Neural cell (in vitro differentiated cells): ENCODE data around the gene SYT15. TPM values are rescaled to one million over a fixed set of nuclear protein-coding genes. Genes with fewer than 3 reads are reported as not detected.
A peak's percentile ranks its signal among the peaks of the same experiment; 100 is the strongest.

Source experiments
- H2AFZ ChIP-seq: fragments of 200-600, 300-800 bp; sonication (generic), shearing (Covaris generic); 2 replicates; pipeline ENCODE4 v1.6.0; 2014; ENCODE audit warnings: low read depth, mild to moderate bottlenecking, antibody characterized with exemption, low read length, moderate library complexity
- H3F3A ChIP-seq: fragments of 200-600 bp; shearing (Covaris generic); 2 replicates; pipeline ENCODE4 v1.6.1; 2016; ENCODE audit warnings: mild to moderate bottlenecking, moderate library complexity, mixed read lengths, antibody characterized with exemption, low read length; ENCODE audit not compliant: insufficient read depth, poor library complexity, severe bottlenecking
- H3K27ac ChIP-seq: fragments of 200-600, 300-800 bp; sonication (generic), shearing (Covaris generic); 2 replicates; pipeline ENCODE4 v1.5.1; 2014; ENCODE audit warnings: mild to moderate bottlenecking, low read length, moderate library complexity
- H3K27me3 ChIP-seq: fragments of 300-800, 200-600 bp; sonication (generic), shearing (Covaris generic); 2 replicates; pipeline ENCODE4 v1.6.0; 2014; ENCODE audit warnings: mild to moderate bottlenecking, low read depth, low read length, moderate library complexity; ENCODE audit not compliant: insufficient read depth
- H3K36me3 ChIP-seq: fragments of 300-800, 200-600 bp; sonication (generic), shearing (Covaris generic); 2 replicates; pipeline ENCODE4 v1.5.1; 2014; ENCODE audit warnings: mild to moderate bottlenecking, antibody characterized with exemption, low read length, moderate library complexity; ENCODE audit not compliant: insufficient read depth
- H3K4me2 ChIP-seq: fragments of 300-800, 200-600 bp; sonication (generic), shearing (Covaris generic); 2 replicates; pipeline ENCODE4 v1.6.0; 2014; ENCODE audit warnings: mild to moderate bottlenecking, low read length
- H3K4me3 ChIP-seq: fragments of 300-800, 200-600 bp; sonication (generic), shearing (Covaris generic); 2 replicates; pipeline ENCODE4 v1.5.1; 2014; ENCODE audit warnings: mild to moderate bottlenecking, low read length, moderate library complexity
- H3K79me2 ChIP-seq: fragments of 200-600 bp; shearing (Covaris generic); replicated peaks from 2 replicates; pipeline ENCODE4 v1.6.0; 2014; ENCODE audit warnings: mild to moderate bottlenecking, low read length, moderate library complexity; ENCODE audit not compliant: insufficient read depth
- H3K9ac ChIP-seq: fragments of 300-800, 200-600 bp; sonication (generic), shearing (Covaris generic); 2 replicates; pipeline ENCODE4 v1.6.1; 2016; ENCODE audit warnings: mild to moderate bottlenecking, low read length, mixed read lengths
- H3K9me2 ChIP-seq: fragments of 200-600 bp; shearing (Covaris generic); 2 replicates; pipeline ENCODE4 v1.6.1; 2016; ENCODE audit warnings: mild to moderate bottlenecking, low read length, mixed read lengths; ENCODE audit not compliant: insufficient read depth
- H3K9me3 ChIP-seq: fragments of 200-600, 300-800 bp; sonication (generic), shearing (Covaris generic); 2 replicates; pipeline ENCODE4 v1.6.1; 2016; ENCODE audit warnings: mild to moderate bottlenecking, mixed run types, low read length, moderate library complexity, mixed read lengths
- H4K20me1 ChIP-seq: fragments of 200-600 bp; shearing (Covaris generic); 2 replicates; pipeline ENCODE4 v1.6.1; 2016; ENCODE audit warnings: mild to moderate bottlenecking, mixed run types; ENCODE audit not compliant: insufficient read depth
- EP300 ChIP-seq: fragments of 450-650 bp; conservative IDR thresholded peaks from 2 replicates; pipeline ENCODE4 v1.6.1; 2014; ENCODE audit warnings: antibody characterized with exemption, mild to moderate bottlenecking, moderate library complexity; ENCODE audit not compliant: poor library complexity, severe bottlenecking
- EZH2 ChIP-seq: fragments of 200-600, 300-800 bp; shearing (Covaris generic), sonication (generic); IDR thresholded peaks from 2 replicates; pipeline ENCODE4 v1.6.1; 2014; ENCODE audit warnings: antibody characterized with exemption, low read length, borderline replicate concordance, mild to moderate bottlenecking; ENCODE audit not compliant: insufficient read depth, poor library complexity, severe bottlenecking
- MXI1 ChIP-seq: fragments of 450-650 bp; conservative IDR thresholded peaks from 2 replicates; pipeline ENCODE4 v1.6.1; 2014; ENCODE audit warnings: antibody characterized with exemption, mild to moderate bottlenecking; ENCODE audit not compliant: poor library complexity, severe bottlenecking
- POLR2AphosphoS5 ChIP-seq: IDR thresholded peaks from 2 replicates; pipeline ENCODE4 v1.6.1; 2012
- RAD21 ChIP-seq: fragments of 450-650 bp; conservative IDR thresholded peaks from 2 replicates; pipeline ENCODE4 v1.6.1; 2014; ENCODE audit warnings: antibody characterized with exemption, mild to moderate bottlenecking, moderate library complexity
- SMC3 ChIP-seq: fragments of 450-650 bp; conservative IDR thresholded peaks from 2 replicates; pipeline ENCODE4 v1.6.1; 2014; ENCODE audit warnings: antibody characterized with exemption, mild to moderate bottlenecking, moderate library complexity; ENCODE audit not compliant: poor library complexity
- TAF1 ChIP-seq: IDR thresholded peaks from 2 replicates; pipeline ENCODE4 v1.6.1; 2012; ENCODE audit warnings: low read depth
- polyA plus RNA-seq: library from polyadenylated mRNA; depleted of rRNA; stranded (reverse); fragments of >200 nt; gene quantifications from 2 replicates; pipeline ENCODE4 v1.2.3, GENCODE V29; 2014
- TF ChIP-seq, protein P1 (sequence below): fragments of 450-650 bp; IDR thresholded peaks from 2 replicates; pipeline ENCODE4 v1.5.1; 2014; ENCODE audit warnings: antibody characterized with exemption, mild to moderate bottlenecking, moderate library complexity; ENCODE audit not compliant: poor library complexity, severe bottlenecking
- TF ChIP-seq, protein P2 (sequence below): IDR thresholded peaks from 2 replicates; pipeline ENCODE4 v1.6.1; 2012; ENCODE audit warnings: borderline replicate concordance

Gene SYT15
- polyA plus RNA-seq, 1 donor from 2014 or later = not detected

DNA sequence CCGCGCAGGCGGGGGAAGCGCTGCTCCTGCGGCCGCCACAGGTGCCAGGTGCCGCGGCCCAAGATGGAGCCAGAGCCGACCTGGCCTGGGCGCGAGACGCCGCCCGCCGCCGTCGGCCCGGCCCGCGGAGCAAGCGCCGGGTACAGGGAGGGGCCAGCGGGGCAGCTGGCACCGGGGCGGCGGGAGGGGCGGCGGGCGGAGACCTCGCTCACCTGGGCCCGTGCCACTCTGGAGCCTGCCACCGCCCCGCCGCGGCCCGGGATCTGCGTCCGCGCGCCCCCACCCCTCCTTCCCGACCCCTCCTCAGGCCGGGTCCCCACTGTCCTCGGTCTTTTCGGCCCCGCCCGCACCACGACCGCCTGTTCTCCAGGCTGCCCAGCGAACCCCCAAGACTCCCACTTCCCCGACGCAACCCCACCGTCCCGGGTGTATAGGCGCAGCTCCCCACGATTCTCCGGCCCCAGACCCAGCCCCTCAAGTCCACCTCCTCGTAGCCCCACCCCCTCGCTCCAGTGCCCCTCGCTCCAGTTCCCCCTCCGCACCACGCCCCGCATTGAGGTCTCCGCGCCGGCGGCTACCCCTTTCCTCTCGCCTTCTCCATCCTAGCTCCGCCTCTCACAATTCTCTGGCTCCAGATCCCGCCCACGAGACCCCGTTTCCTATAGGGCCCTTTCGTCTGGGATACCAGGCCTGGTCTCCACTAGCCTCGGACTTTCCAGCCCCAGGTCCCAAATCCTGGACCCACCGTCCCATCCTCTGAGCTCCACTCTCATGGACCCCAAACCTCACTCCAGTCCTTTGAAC, 22.2 kb upstream of the SYT15 start, which contains the start of gene GPRIN2:
Gene GPRIN2, minus strand, starts transcription at position 144 of the 804 bp plus-strand sequence. CDS start 5,922 bp downstream, outside the sequence.
- Histone ChIP-seq H3K4me2 (peak within 1 kb of the TSS; percentile 35), H3K4me3 (peak within 1 kb of the TSS; percentile 64), H3K9ac (peak within 1 kb of the TSS; percentile 62), H3K9me3 (no peaks in the 10 kb centered on the region), H2AFZ (peak within 1 kb of the TSS; percentile 56), H3F3A (no peaks in the 10 kb centered on the region), H3K9me2 (no peaks in the 10 kb centered on the region), H3K79me2 (no peaks in the 10 kb centered on the region), H3K36me3 (no peaks in the 10 kb centered on the region), H4K20me1 (no peaks in the 10 kb centered on the region), H3K27ac (no peak within 1 kb of the TSS), H3K27me3 (peaks cover 26% of the 10 kb centered on the region)
- TF ChIP-seq, protein P1, sequence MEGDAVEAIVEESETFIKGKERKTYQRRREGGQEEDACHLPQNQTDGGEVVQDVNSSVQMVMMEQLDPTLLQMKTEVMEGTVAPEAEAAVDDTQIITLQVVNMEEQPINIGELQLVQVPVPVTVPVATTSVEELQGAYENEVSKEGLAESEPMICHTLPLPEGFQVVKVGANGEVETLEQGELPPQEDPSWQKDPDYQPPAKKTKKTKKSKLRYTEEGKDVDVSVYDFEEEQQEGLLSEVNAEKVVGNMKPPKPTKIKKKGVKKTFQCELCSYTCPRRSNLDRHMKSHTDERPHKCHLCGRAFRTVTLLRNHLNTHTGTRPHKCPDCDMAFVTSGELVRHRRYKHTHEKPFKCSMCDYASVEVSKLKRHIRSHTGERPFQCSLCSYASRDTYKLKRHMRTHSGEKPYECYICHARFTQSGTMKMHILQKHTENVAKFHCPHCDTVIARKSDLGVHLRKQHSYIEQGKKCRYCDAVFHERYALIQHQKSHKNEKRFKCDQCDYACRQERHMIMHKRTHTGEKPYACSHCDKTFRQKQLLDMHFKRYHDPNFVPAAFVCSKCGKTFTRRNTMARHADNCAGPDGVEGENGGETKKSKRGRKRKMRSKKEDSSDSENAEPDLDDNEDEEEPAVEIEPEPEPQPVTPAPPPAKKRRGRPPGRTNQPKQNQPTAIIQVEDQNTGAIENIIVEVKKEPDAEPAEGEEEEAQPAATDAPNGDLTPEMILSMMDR = no peak
- TF ChIP-seq RAD21 (no peak), POLR2AphosphoS5 (no peak), TAF1 (no peak), MXI1 (no peak), SMC3 (no peak), EZH2 (no peak), EP300 (no peak)
- TF ChIP-seq, protein P2, sequence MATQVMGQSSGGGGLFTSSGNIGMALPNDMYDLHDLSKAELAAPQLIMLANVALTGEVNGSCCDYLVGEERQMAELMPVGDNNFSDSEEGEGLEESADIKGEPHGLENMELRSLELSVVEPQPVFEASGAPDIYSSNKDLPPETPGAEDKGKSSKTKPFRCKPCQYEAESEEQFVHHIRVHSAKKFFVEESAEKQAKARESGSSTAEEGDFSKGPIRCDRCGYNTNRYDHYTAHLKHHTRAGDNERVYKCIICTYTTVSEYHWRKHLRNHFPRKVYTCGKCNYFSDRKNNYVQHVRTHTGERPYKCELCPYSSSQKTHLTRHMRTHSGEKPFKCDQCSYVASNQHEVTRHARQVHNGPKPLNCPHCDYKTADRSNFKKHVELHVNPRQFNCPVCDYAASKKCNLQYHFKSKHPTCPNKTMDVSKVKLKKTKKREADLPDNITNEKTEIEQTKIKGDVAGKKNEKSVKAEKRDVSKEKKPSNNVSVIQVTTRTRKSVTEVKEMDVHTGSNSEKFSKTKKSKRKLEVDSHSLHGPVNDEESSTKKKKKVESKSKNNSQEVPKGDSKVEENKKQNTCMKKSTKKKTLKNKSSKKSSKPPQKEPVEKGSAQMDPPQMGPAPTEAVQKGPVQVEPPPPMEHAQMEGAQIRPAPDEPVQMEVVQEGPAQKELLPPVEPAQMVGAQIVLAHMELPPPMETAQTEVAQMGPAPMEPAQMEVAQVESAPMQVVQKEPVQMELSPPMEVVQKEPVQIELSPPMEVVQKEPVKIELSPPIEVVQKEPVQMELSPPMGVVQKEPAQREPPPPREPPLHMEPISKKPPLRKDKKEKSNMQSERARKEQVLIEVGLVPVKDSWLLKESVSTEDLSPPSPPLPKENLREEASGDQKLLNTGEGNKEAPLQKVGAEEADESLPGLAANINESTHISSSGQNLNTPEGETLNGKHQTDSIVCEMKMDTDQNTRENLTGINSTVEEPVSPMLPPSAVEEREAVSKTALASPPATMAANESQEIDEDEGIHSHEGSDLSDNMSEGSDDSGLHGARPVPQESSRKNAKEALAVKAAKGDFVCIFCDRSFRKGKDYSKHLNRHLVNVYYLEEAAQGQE = no peak

DNA sequence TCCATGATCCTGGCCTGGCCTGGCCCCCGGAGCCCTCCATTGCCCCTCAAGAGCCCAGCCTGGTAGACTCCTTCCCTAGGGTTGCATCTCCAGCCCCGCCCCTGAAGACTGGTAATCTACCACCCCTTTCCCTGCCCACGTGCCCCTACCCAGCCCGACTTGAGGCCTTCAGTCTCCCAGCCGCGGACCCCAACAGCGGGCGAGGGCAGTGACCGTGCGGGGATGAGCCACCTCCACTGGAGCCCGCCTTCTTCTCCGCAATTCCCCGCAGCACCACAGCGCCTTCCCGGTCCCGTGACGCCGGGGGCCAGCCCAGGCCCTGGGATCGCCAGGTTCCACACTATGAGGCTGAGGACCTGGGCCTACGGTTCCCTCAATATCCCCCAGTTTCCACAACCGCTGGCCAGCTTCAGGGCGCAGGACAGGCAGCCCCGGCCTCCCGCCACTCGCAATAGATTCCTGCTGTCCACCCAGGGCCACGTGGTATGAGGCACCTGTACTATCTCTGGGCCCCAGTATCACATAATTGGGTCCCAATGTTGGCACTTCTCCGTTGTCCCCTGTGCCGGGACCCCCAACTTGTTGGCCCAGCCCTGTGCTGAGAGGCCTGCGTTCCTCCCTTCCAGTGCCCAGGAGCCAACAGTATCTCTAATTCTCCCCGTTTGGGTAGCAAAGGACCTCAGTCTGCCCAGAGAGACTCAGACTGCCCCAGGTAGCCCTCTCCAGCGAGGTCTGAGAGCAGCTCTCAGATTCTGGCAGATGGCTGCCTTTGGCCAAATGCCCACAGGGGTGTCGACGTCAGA, 21.4 kb upstream of the SYT15 start:
- Histone ChIP-seq H3K36me3 (no peaks in the 10 kb centered on the region), H2AFZ (no peak overlapping the region), H3K4me2 (no peak overlapping the region), H3F3A (no peaks in the 10 kb centered on the region), H3K9me2 (no peaks in the 10 kb centered on the region), H3K79me2 (no peaks in the 10 kb centered on the region), H4K20me1 (no peaks in the 10 kb centered on the region), H3K27me3 (peaks cover 26% of the 10 kb centered on the region), H3K9me3 (no peaks in the 10 kb centered on the region), H3K4me3 (peak overlapping the region; percentile 64), H3K9ac (no peak overlapping the region), H3K27ac (no peak overlapping the region)
- TF ChIP-seq RAD21 (no peak), TAF1 (no peak), SMC3 (no peak), POLR2AphosphoS5 (no peak), EZH2 (no peak), EP300 (no peak), MXI1 (no peak)
- TF ChIP-seq, protein P2 = no peak
- TF ChIP-seq, protein P1 = no peak
